HCT116 (cell line): Measurements from ENCODE around the gene SPATA31E1.

Source experiments
- EGR1 ChIP-seq: IDR thresholded peaks from 2 replicates; pipeline ENCODE4 v1.6.1; 2012; ENCODE audit warnings: low read depth
- EZH2 ChIP-seq: fragments of 200-600 bp; sonication (generic); IDR thresholded peaks from 2 replicates; pipeline ENCODE4 v1.6.1; 2017; ENCODE audit warnings: antibody characterized with exemption, mixed run types
- EZH2phosphoT487 ChIP-seq: fragments of 200-600 bp; IDR thresholded peaks from 2 replicates; pipeline ENCODE4 v1.6.1; 2018; ENCODE audit warnings: antibody characterized with exemption, borderline replicate concordance
- POLR2A ChIP-seq: IDR thresholded peaks from 2 replicates; pipeline ENCODE4 v1.7.0; 2011; ENCODE audit warnings: borderline replicate concordance; ENCODE audit not compliant: insufficient read depth, insufficient read length; ENCODE audit errors: extremely low read depth
- POLR2AphosphoS5 ChIP-seq: IDR thresholded peaks from 2 replicates; pipeline ENCODE4 v1.6.1; 2011; ENCODE audit warnings: mild to moderate bottlenecking, low read depth, low read length, moderate library complexity
- RAD21 ChIP-seq: IDR thresholded peaks from 2 replicates; pipeline ENCODE4 v1.6.1; 2012; ENCODE audit warnings: low read depth, mild to moderate bottlenecking
- SIN3A ChIP-seq: IDR thresholded peaks from 2 replicates; pipeline ENCODE4 v1.6.1; 2012; ENCODE audit warnings: low read depth
- YY1 ChIP-seq: IDR thresholded peaks from 2 replicates; pipeline ENCODE4 v1.6.1; 2011; ENCODE audit warnings: low read length, low read depth, moderate library complexity, mild to moderate bottlenecking; ENCODE audit not compliant: insufficient replicate concordance; ENCODE audit errors: extremely low read depth
- ZFX ChIP-seq: fragments of 450-650 bp; IDR thresholded peaks from 2 replicates; pipeline ENCODE4 v1.6.1; 2017
- TF ChIP-seq, protein P1 (sequence below): IDR thresholded peaks from 2 replicates; pipeline ENCODE4 v1.6.1; 2012
- TF ChIP-seq, protein P2 (sequence below), 3 experiments: fragments of 200-600 bp in 1 of 3; sonication (generic) in 1 of 3; IDR thresholded peaks in 2 of 3; conservative IDR thresholded peaks in 1 of 3; 2 replicates each; pipeline ENCODE4 v1.5.1; 2012 to 2017; ENCODE audit warnings: low read depth in 2 of 3, low read length in 2 of 3, antibody characterized with exemption in 1 of 3, borderline replicate concordance in 1 of 3, control low read depth in 1 of 3, mild to moderate bottlenecking in 1 of 3, mixed read lengths in 1 of 3, mixed run types in 1 of 3, moderate library complexity in 1 of 3; ENCODE audit not compliant: insufficient read depth in 1 of 3

DNA sequence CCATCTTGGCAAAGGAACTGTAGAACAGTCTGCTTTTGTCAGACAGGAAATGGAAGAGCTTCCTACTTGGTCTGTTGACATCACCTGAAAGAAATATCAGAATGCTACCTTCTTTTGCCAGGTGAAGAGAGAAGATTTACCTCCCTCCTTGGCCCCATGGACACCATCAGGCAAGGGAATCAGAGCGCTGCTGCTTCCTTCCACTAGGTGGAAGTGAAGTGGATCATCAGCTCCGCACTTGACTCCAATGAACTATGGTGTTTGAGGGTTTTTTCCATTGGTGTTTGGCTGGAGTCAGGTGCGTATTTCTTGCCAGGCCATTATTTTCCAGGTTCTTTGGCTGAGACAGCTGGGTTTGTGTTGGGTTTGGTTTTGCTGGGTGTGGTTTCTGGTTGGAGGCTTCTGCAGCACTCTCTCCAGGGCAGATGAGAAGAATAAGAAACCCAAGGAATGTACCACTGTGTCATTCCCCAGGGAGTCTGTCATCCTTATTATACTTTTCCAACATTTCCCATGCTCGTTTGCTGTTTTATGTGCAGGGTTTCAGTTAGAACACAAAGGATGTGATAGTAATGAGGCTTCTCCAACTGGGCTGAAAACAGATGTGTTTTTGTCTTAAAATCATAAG is 12.4 kb downstream of the SPATA31E1 start:
- TF ChIP-seq EZH2phosphoT487 (no peak), POLR2AphosphoS5 (no peak), EZH2 (no peak), YY1 (no peak), POLR2A (no peak), SIN3A (no peak), ZFX (no peak), RAD21 (no peak), EGR1 (no peak)
- TF ChIP-seq, protein P1, sequence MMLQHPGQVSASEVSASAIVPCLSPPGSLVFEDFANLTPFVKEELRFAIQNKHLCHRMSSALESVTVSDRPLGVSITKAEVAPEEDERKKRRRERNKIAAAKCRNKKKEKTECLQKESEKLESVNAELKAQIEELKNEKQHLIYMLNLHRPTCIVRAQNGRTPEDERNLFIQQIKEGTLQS, result no peak
- TF ChIP-seq, protein P2, sequence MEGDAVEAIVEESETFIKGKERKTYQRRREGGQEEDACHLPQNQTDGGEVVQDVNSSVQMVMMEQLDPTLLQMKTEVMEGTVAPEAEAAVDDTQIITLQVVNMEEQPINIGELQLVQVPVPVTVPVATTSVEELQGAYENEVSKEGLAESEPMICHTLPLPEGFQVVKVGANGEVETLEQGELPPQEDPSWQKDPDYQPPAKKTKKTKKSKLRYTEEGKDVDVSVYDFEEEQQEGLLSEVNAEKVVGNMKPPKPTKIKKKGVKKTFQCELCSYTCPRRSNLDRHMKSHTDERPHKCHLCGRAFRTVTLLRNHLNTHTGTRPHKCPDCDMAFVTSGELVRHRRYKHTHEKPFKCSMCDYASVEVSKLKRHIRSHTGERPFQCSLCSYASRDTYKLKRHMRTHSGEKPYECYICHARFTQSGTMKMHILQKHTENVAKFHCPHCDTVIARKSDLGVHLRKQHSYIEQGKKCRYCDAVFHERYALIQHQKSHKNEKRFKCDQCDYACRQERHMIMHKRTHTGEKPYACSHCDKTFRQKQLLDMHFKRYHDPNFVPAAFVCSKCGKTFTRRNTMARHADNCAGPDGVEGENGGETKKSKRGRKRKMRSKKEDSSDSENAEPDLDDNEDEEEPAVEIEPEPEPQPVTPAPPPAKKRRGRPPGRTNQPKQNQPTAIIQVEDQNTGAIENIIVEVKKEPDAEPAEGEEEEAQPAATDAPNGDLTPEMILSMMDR (IDR thresholded peaks at IDR 0.05 in 2 of 3, conservative IDR thresholded peaks at IDR 0.05 in 1 of 3; ENCODE audit: borderline replicate concordance in 1 of 3, insufficient read depth in 1 of 3, low read depth in 2 of 3, low read length in 2 of 3), result peak in 2 of 3 experiments; percentile 36 to 52; a peak in 4 of 6 replicates
